Fibroblast of lung (primary cell): ENCODE measurements around the gene MTHFSD.

Experiments used
- EZH2 ChIP-seq: IDR thresholded peaks from 2 replicates; pipeline ENCODE4 v1.5.1; 2012; ENCODE audit warnings: low read length, control low read depth, mild to moderate bottlenecking; ENCODE audit errors: missing control alignments
- TF ChIP-seq, protein P1 (sequence below), 2 donors: IDR thresholded peaks in 1 of 2; conservative IDR thresholded peaks in 1 of 2; 1 replicate in 1 of 2; 2 replicates in 1 of 2; pipeline ENCODE4 v1.5.1; 2011 to 2012; ENCODE audit warnings: low read length in 2 of 2, control low read depth in 1 of 2, inconsistent platforms in 1 of 2, low read depth in 1 of 2, mild to moderate bottlenecking in 1 of 2

DNA sequence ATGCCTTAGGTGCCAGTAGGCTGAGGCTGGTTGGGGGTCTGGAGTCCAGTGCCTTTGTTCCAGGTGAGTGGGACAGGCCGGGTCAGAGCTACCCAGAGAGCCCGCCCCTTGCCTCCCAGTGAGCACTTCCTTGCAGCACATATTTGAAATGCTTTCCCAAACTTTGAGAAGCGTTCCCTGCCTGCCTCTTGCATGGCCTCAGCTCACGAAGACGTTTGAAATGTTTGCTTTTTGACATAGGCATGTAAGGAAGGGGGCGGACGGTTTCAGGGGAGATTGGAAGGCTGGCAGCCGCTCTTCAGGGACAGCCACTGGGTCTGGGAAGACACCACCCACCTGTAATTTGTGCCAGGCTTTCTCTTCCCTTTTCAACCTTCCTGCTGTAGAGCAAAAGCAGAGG lies 18.2 kb upstream of the MTHFSD start:
- TF ChIP-seq, protein P1, sequence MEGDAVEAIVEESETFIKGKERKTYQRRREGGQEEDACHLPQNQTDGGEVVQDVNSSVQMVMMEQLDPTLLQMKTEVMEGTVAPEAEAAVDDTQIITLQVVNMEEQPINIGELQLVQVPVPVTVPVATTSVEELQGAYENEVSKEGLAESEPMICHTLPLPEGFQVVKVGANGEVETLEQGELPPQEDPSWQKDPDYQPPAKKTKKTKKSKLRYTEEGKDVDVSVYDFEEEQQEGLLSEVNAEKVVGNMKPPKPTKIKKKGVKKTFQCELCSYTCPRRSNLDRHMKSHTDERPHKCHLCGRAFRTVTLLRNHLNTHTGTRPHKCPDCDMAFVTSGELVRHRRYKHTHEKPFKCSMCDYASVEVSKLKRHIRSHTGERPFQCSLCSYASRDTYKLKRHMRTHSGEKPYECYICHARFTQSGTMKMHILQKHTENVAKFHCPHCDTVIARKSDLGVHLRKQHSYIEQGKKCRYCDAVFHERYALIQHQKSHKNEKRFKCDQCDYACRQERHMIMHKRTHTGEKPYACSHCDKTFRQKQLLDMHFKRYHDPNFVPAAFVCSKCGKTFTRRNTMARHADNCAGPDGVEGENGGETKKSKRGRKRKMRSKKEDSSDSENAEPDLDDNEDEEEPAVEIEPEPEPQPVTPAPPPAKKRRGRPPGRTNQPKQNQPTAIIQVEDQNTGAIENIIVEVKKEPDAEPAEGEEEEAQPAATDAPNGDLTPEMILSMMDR (conservative IDR thresholded peaks at IDR 0.05 in 1 of 2, IDR thresholded peaks at IDR 0.05 in 1 of 2; ENCODE audit: low read depth in 1 of 2, low read length in 2 of 2) = no peak
- TF ChIP-seq EZH2 = no peak
